ENCODE data around the gene ANTXR1.

ANTXR1 gene

DNA sequence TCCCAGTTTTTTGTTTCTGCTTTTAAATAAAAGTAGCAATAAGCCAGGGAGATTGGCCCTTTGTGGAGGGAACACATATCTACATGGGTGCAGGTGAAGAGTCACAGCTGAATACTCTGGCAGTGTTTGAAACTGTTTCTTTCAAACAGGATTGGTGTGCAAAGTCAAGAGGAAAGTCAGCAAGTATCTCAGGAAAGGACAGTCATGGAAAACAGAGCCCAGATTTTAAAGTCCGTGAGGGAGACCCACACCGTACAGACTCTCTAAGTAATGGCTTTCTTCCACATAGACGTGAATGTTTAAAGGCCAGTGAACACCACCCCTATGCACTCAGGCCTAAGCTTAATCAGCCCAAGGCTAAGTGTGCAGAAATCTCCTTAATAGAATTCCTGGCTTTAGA is 278.7 kb downstream of the ANTXR1 start:
- no peak for DNase-seq

DNA sequence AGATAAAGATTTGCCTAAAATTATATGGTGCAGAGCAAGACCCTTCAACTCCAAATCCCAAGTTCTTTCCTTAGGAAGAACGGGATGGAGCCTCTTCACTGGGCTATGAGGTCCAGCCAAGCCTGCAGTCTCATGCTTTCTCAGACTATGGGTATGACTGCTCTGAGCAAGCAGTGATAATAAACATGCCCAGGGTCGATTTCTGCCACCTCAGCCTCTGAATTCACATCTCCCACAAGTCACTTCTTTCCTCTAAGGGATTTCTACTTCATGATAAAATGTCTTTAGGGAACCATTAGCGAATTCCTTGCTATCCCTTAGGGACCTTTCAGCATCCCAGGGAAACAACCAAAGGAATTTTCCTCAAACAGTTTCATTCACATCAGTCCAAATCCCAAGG is 279.3 kb downstream of the ANTXR1 start:
- DNase-seq: no peak

DNA sequence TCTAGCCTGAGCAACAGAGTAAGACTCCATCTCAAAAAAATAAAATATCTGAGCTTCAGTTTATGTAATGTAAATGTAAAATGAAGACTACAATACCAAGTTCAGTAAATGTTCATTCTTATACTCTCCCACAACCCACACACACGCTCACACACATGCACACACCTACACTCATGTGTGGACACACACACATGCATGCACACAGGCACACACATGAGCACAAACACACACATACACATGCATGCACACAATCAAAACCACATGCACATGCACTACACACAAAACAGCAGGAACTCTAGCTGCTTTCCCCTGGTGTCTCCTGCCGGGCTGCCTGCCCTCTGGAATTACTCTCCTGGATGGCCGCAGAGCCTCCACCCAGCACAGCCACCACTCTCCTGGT is 283.4 kb downstream of the ANTXR1 start:
- DNase-seq: no peak

DNA sequence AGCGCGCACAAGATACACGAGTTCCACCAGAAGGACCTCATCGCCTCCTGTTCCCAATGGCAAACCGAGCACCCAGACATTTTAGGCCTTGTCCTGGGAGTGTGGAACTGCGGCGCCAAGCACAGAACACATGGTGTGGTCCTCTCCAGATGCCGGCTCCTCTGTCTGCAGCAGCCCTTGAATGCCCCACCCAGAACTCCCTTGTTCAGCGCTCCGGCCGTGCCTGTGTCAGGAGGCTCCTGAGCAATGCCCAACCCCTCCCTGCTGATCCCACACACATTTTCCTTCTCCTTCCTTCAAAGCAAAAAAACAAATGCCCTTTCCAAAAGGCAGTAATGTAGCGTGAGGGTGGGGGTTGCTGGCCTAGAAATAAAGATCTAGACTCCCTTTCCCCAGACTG is 284.2 kb downstream of the ANTXR1 start:
- DNase-seq: no peak

DNA sequence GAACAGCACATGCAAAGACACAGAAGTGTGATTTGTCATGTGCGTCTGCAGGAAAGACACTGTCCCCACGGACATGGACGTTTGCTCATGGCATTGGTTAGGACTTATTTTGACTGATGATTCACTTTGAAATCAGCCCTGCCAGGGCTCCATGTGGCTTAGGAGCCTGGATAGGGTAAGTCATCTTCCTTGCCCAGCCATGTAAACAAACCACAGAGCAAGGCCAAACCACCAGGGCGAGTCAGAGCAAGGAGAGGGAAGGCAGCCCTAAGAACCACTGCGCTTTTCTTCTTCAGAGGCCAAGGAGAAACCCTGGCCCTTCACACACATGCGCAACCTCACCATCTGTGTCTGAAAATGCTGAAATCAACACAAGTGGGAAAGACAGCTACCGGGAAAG is 285.3 kb downstream of the ANTXR1 start:
- no peak for DNase-seq

DNA sequence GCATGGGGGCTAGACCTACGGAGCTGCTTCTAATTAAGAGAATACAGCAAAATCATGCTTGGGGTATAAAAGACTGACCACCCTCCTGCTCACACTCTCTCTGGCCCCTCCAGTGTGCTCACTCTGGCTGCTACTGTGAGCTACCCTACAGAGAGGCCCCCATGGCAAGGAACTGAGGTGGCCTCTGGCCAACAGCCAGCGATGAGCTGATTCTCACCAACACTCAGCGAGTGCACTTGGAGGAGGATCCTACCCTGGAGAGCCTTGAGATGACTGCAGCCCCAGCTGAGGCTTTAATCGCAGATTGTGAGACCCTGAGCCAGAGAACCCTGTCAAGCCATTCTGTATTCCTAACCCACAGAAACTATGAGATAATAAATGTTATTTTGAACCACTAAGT is 285.9 kb downstream of the ANTXR1 start:
- no peak for DNase-seq
